Measurements from ENCODE around the gene SPATA9. TPM values are rescaled to one million over a fixed set of nuclear protein-coding genes. Genes with fewer than 3 reads are reported as not detected.

SPATA9 gene
- not detected for total RNA-seq
- under 1 TPM in 1 of 4 donors, not detected in 3; 0.28 TPM for polyA plus RNA-seq

GRCh38 chr5:95682891-95683290 lies at the start of gene SPATA9:
SPATA9 (minus strand) TSS chr5:95682991; CDS start chr5:95682854, 137 bp downstream.
- no peaks in the 10 kb centered on the region for H3K9me3 ChIP-seq (ENCODE audit: control insufficient read depth in 2 of 2, low read length in 2 of 2)
- no peak within 1 kb of the TSS for H3K27ac Mint-ChIP-seq
- H3K4me3 Mint-ChIP-seq = peak within 1 kb of the TSS in 1 of 4 donors; percentile 55
- H3K36me3 ChIP-seq (ENCODE audit: control insufficient read depth, insufficient read depth, low read length) = no peaks in the 10 kb centered on the region
- DNase-seq = no peak
- H3K27me3 ChIP-seq (ENCODE audit: control insufficient read depth, insufficient read depth, low read length) = peaks cover 14% of the 10 kb centered on the region
- H3K9me3 Mint-ChIP-seq = peaks cover 0 to 2% (median 0%) of the 10 kb centered on the region in 7 donors
- no peak within 1 kb of the TSS for H3K4me3 ChIP-seq (ENCODE audit: low read depth, low read length)
- no peak within 1 kb of the TSS for H3K27ac ChIP-seq (ENCODE audit: insufficient read depth, low read length, poor library complexity, severe bottlenecking)
- H3K36me3 Mint-ChIP-seq = no peaks in the 10 kb centered on the region
- no peak for ATAC-seq (ENCODE audit: low read depth in 2 of 2)
- no peaks in the 10 kb centered on the region for H3K4me1 ChIP-seq (ENCODE audit: control insufficient read depth, insufficient read depth, low read length, poor library complexity, severe bottlenecking)
- H3K27me3 Mint-ChIP-seq = peaks cover 56% of the 10 kb centered on the region
- H3K4me1 Mint-ChIP-seq = no peaks in the 10 kb centered on the region

- H3K36me3 Mint-ChIP-seq = no peaks in the 10 kb centered on the region
- ATAC-seq (ENCODE audit: low read depth in 2 of 2) = peak in 1 of 2 donors; percentile 41
- DNase-seq = peak in 2 of 3 donors; percentile 12 to 34
- H3K9me3 Mint-ChIP-seq = no peaks in the 10 kb centered on the region
- peak overlapping the region; percentile 51 to 78 (median 70) for H3K4me3 Mint-ChIP-seq
- H3K27ac Mint-ChIP-seq = peak overlapping the region in 1 of 3 donors; percentile 67
- Histone ChIP-seq H3K36me3 (ENCODE audit: control insufficient read depth, insufficient read depth, low read length) (no peaks in the 10 kb centered on the region), H3K4me3 (ENCODE audit: low read depth, low read length) (no peak overlapping the region), H3K4me1 (ENCODE audit: control insufficient read depth, insufficient read depth, low read length, poor library complexity, severe bottlenecking) (peaks cover 17% of the 10 kb centered on the region), H3K27me3 (ENCODE audit: control insufficient read depth, insufficient read depth, low read length) (peaks cover 66% of the 10 kb centered on the region), H3K27ac (ENCODE audit: insufficient read depth, low read length, poor library complexity, severe bottlenecking) (no peak overlapping the region), H3K9me3 (ENCODE audit: control insufficient read depth in 2 of 2, low read length in 2 of 2) (no peaks in the 10 kb centered on the region)
- peaks cover 74% of the 10 kb centered on the region for H3K27me3 Mint-ChIP-seq
- peaks cover 7 to 15% (median 9%) of the 10 kb centered on the region in 4 donors for H3K4me1 Mint-ChIP-seq
Measured at GRCh38 chr5:95731571-95732554, 49.1 kb upstream of the SPATA9 start.

- Mint-ChIP-seq H3K4me1 (peaks cover 7 to 15% (median 9%) of the 10 kb centered on the region in 4 donors), H3K4me3 (peak within 1 kb of the TSS; percentile 68 to 86 (median 78)), H3K36me3 (no peaks in the 10 kb centered on the region), H3K27me3 (peaks cover 73% of the 10 kb centered on the region), H3K27ac (peak within 1 kb of the TSS in 1 of 3 donors; percentile 67), H3K9me3 (no peaks in the 10 kb centered on the region)
- Histone ChIP-seq H3K4me3 (ENCODE audit: low read depth, low read length) (no peak within 1 kb of the TSS), H3K27ac (ENCODE audit: insufficient read depth, low read length, poor library complexity, severe bottlenecking) (no peak within 1 kb of the TSS), H3K4me1 (ENCODE audit: control insufficient read depth, insufficient read depth, low read length, poor library complexity, severe bottlenecking) (peaks cover 17% of the 10 kb centered on the region), H3K9me3 (ENCODE audit: control insufficient read depth in 2 of 2, low read length in 2 of 2) (no peaks in the 10 kb centered on the region), H3K36me3 (ENCODE audit: control insufficient read depth, insufficient read depth, low read length) (no peaks in the 10 kb centered on the region), H3K27me3 (ENCODE audit: control insufficient read depth, insufficient read depth, low read length) (peaks cover 61% of the 10 kb centered on the region)
- peak in 2 of 3 donors; percentile 9 to 13 for DNase-seq
- ATAC-seq (ENCODE audit: low read depth in 2 of 2) = peak; percentile 49 to 56
Measured at GRCh38 chr5:95730730-95731570, 48.2 kb upstream of the SPATA9 start, which contains the start of gene RHOBTB3. RHOBTB3 (plus strand) TSS chr5:95731336; CDS start chr5:95731683, 347 bp downstream.

- H3K27ac Mint-ChIP-seq = no peak overlapping the region
- peaks cover 17% of the 10 kb centered on the region for H3K4me1 ChIP-seq (ENCODE audit: control insufficient read depth, insufficient read depth, low read length, poor library complexity, severe bottlenecking)
- H3K4me1 Mint-ChIP-seq = peaks cover 7 to 15% (median 9%) of the 10 kb centered on the region in 4 donors
Measured at GRCh38 chr5:95730011-95730700, 47.4 kb upstream of the SPATA9 start.

GRCh38 chr5:95729115-95730010 lies 46.6 kb upstream of the SPATA9 start:
- Mint-ChIP-seq H3K27ac (no peak overlapping the region), H3K4me1 (peaks cover 7 to 15% (median 9%) of the 10 kb centered on the region in 4 donors), H3K9me3 (no peaks in the 10 kb centered on the region), H3K36me3 (no peaks in the 10 kb centered on the region), H3K4me3 (peak overlapping the region in 2 of 4 donors; percentile 6 to 58), H3K27me3 (peaks cover 72% of the 10 kb centered on the region)
- Histone ChIP-seq H3K4me3 (ENCODE audit: low read depth, low read length) (no peak overlapping the region), H3K36me3 (ENCODE audit: control insufficient read depth, insufficient read depth, low read length) (no peaks in the 10 kb centered on the region), H3K27me3 (ENCODE audit: control insufficient read depth, insufficient read depth, low read length) (peaks cover 56% of the 10 kb centered on the region), H3K4me1 (ENCODE audit: control insufficient read depth, insufficient read depth, low read length, poor library complexity, severe bottlenecking) (peaks cover 17% of the 10 kb centered on the region), H3K9me3 (ENCODE audit: control insufficient read depth in 2 of 2, low read length in 2 of 2) (no peaks in the 10 kb centered on the region), H3K27ac (ENCODE audit: insufficient read depth, low read length, poor library complexity, severe bottlenecking) (no peak overlapping the region)
- DNase-seq = no peak
- ATAC-seq (ENCODE audit: low read depth in 2 of 2) = no peak

More at GRCh38 chr5:95730011-95730700, 47.4 kb upstream of the SPATA9 start:
- no peak for ATAC-seq (ENCODE audit: low read depth in 2 of 2)
- Histone ChIP-seq H3K4me3 (ENCODE audit: low read depth, low read length) (no peak overlapping the region), H3K36me3 (ENCODE audit: control insufficient read depth, insufficient read depth, low read length) (no peaks in the 10 kb centered on the region), H3K27me3 (ENCODE audit: control insufficient read depth, insufficient read depth, low read length) (peaks cover 59% of the 10 kb centered on the region), H3K9me3 (ENCODE audit: control insufficient read depth in 2 of 2, low read length in 2 of 2) (no peaks in the 10 kb centered on the region), H3K27ac (ENCODE audit: insufficient read depth, low read length, poor library complexity, severe bottlenecking) (no peak overlapping the region)
- no peak for DNase-seq
- H3K9me3 Mint-ChIP-seq = no peaks in the 10 kb centered on the region
- peak overlapping the region; percentile 66 to 86 (median 73) for H3K4me3 Mint-ChIP-seq
- H3K27me3 Mint-ChIP-seq = peaks cover 72% of the 10 kb centered on the region
- H3K36me3 Mint-ChIP-seq = no peaks in the 10 kb centered on the region

- no peak for ATAC-seq (ENCODE audit: low read depth in 2 of 2)
- Mint-ChIP-seq H3K27ac (no peak overlapping the region), H3K27me3 (peaks cover 70% of the 10 kb centered on the region), H3K4me1 (peaks cover 7 to 15% (median 9%) of the 10 kb centered on the region in 4 donors), H3K36me3 (no peaks in the 10 kb centered on the region), H3K9me3 (no peaks in the 10 kb centered on the region), H3K4me3 (no peak overlapping the region)
- H3K27me3 ChIP-seq (ENCODE audit: control insufficient read depth, insufficient read depth, low read length) = peaks cover 50% of the 10 kb centered on the region
- H3K9me3 ChIP-seq (ENCODE audit: control insufficient read depth in 2 of 2, low read length in 2 of 2) = no peaks in the 10 kb centered on the region
- no peak for DNase-seq
- no peak overlapping the region for H3K4me3 ChIP-seq (ENCODE audit: low read depth, low read length)
- no peak overlapping the region for H3K27ac ChIP-seq (ENCODE audit: insufficient read depth, low read length, poor library complexity, severe bottlenecking)
- peaks cover 17% of the 10 kb centered on the region for H3K4me1 ChIP-seq (ENCODE audit: control insufficient read depth, insufficient read depth, low read length, poor library complexity, severe bottlenecking)
- H3K36me3 ChIP-seq (ENCODE audit: control insufficient read depth, insufficient read depth, low read length) = no peaks in the 10 kb centered on the region
Measured at GRCh38 chr5:95728494-95729114, 45.8 kb upstream of the SPATA9 start.
